CD4-positive, alpha-beta memory T cell (primary cell): ENCODE results near the gene MRTFA. TPM values are rescaled to one million over a fixed set of nuclear protein-coding genes. Genes with fewer than 3 reads are reported as not detected.
A peak's percentile ranks its signal among the peaks of the same experiment; 100 is the strongest.
"Not testable (repeated sequence)": the region's sequence is repeated elsewhere in the genome, so short reads cannot be mapped to it uniquely, and the experiment has no call there.

Experiments
- CTCF ChIA-PET: fragments of 350-600 bp; sonication (Branson Sonifier 250); formaldehyde crosslinking; loops from one replicate; lab custom pipeline; 2021; ENCODE audit warnings: inconsistent platforms; ENCODE audit not compliant: partially characterized antibody; lab: Charles Lee
- POLR2A ChIA-PET: fragments of 350-600 bp; sonication (Branson Sonifier 250); formaldehyde crosslinking; loops from one replicate; lab custom pipeline; 2021; ENCODE audit not compliant: partially characterized antibody; lab: Charles Lee
- DNase-seq, 5 donors: peaks; one replicate each; pipeline versions ENCODE4 v3.0.0 to v3.0.0-alpha.2; 2020 to 2022; ENCODE audit warnings: mixed read lengths in 1 of 5
- H3K27ac ChIP-seq: one replicate; pipeline ENCODE4 v1.7.0; 2013; ENCODE audit warnings: low read depth, low read length
- H3K27me3 ChIP-seq: 2 replicates; pipeline ENCODE4 v1.7.0; 2013; ENCODE audit warnings: mild to moderate bottlenecking, low read length, moderate library complexity; ENCODE audit not compliant: insufficient read depth
- H3K36me3 ChIP-seq: 2 replicates; pipeline ENCODE4 v1.7.0; 2013; ENCODE audit warnings: mild to moderate bottlenecking, low read length, moderate library complexity; ENCODE audit not compliant: insufficient read depth
- H3K4me1 ChIP-seq: 2 replicates; pipeline ENCODE4 v1.7.0; 2013; ENCODE audit warnings: mild to moderate bottlenecking, low read length, moderate library complexity; ENCODE audit not compliant: insufficient read depth
- H3K4me3 ChIP-seq, 2 donors: one replicate each; pipeline ENCODE4 v1.7.0; 2013; ENCODE audit warnings: low read length in 2 of 2, mild to moderate bottlenecking in 1 of 2
- H3K9me3 ChIP-seq, 2 donors: one replicate each; pipeline ENCODE4 v1.7.0; 2013; ENCODE audit warnings: low read length in 2 of 2, control low read depth in 1 of 2; ENCODE audit not compliant: control insufficient read depth in 1 of 2
- H3K27ac Mint-ChIP-seq, 7 donors: one replicate each; pipeline ENCODE4 v1.8.0; 2020 to 2021; ENCODE audit warnings: mixed read lengths in 7 of 7, mild to moderate bottlenecking in 6 of 7, inconsistent platforms in 3 of 7, moderate library complexity in 3 of 7
- H3K27me3 Mint-ChIP-seq, 2 donors: one replicate each; pipeline ENCODE4 v1.8.0; 2020 to 2021; ENCODE audit warnings: mixed read lengths in 2 of 2
- H3K36me3 Mint-ChIP-seq, 2 donors: one replicate each; pipeline ENCODE4 v1.8.0; 2020 to 2021; ENCODE audit warnings: mixed read lengths in 2 of 2, inconsistent platforms in 1 of 2, mild to moderate bottlenecking in 1 of 2
- H3K4me1 Mint-ChIP-seq, 4 donors: one replicate each; pipeline ENCODE4 v1.8.0; 2020 to 2021; ENCODE audit warnings: mixed read lengths in 4 of 4, mild to moderate bottlenecking in 1 of 4
- H3K4me3 Mint-ChIP-seq, 8 donors: one replicate each; pipeline ENCODE4 v1.8.0; 2020 to 2021; ENCODE audit warnings: mixed read lengths in 8 of 8, mild to moderate bottlenecking in 7 of 8, moderate library complexity in 6 of 8, inconsistent platforms in 3 of 8
- H3K9me3 Mint-ChIP-seq, 8 donors: one replicate each; pipeline ENCODE4 v1.8.0; 2020 to 2021; ENCODE audit warnings: mixed read lengths in 8 of 8, mild to moderate bottlenecking in 5 of 8, inconsistent platforms in 3 of 8, moderate library complexity in 1 of 8
- intact Hi-C: fragments of 100-400 bp; cut with micrococcal nuclease; formaldehyde crosslinking; loops from one replicate; pipeline ENCODE4 v1.15.1; 2023
- polyA plus RNA-seq, 2 donors: library from polyadenylated mRNA; unstranded; fragments of 300-500 nt; fragmentation: Illumina TruSeq; gene quantifications; one replicate each; pipeline ENCODE4 v1.2.3, GENCODE V29; 2021
- total RNA-seq, 2 experiments: library from RNA; stranded (reverse); gene quantifications; one replicate each; pipeline ENCODE4 v1.2.3, GENCODE V29; 2021

Gene MRTFA
- total and polyA plus RNA-seq, 4 experiments from 2014 or later: 5.3 to 91.6 (median 50.9) TPM

DNA sequence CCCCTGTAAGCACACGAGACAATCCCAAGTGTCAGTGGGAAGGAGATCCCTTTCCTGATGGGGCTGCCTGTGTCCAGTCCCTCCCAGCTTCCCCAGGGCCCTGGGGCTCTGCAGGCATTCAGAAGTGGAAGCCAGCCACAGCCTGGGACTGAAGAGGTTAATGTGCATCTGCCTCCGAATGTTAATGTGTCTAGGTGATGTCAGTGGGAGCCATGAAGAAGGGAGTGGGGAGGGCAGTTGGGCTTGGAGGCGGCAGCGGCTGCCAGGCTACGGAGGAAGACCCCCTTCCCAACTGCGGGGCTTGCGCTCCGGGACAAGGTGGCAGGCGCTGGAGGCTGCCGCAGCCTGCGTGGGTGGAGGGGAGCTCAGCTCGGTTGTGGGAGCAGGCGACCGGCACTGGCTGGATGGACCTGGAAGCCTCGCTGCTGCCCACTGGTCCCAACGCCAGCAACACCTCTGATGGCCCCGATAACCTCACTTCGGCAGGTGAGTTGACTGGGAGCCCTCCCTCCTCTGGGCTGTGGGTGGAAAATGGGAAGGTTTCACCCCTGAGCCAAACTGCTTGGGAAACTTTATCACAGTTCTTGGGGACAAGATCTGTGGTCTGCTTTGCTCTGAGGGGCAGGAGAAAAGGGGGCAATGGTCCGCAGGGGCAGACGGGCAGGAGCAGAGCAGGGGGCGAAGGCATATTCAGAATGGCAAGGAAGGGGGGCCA lies 42.9 kb upstream of the MRTFA start, which contains the start of gene MCHR1:
MCHR1 (plus strand) TSS at position 236 of the 715 bp plus-strand sequence; CDS start at position 405, 169 bp downstream.
- Histone ChIP-seq H3K9me3 (no peaks in the 10 kb centered on the region), H3K27ac (no peak within 1 kb of the TSS), H3K4me3 (no peak within 1 kb of the TSS), H3K4me1 (peaks cover 10% of the 10 kb centered on the region), H3K27me3 (peaks cover 6% of the 10 kb centered on the region), H3K36me3 (no peaks in the 10 kb centered on the region)
- peaks cover 6 to 9% of the 10 kb centered on the region in 2 donors for H3K27me3 Mint-ChIP-seq
- no peaks in the 10 kb centered on the region for H3K36me3 Mint-ChIP-seq
- ChIA-PET CTCF (interaction anchor here (0.6 to 1.6 kb wide), 3 partner anchors 10 to 684 kb away, joined by 3 to 5 read pairs (median 4); no protein-coding TSS in a partner anchor), POLR2A (no interaction called here)
- intact Hi-C loops: no loop called here
- peak within 1 kb of the TSS in 1 of 8 donors; percentile 27 for H3K4me3 Mint-ChIP-seq
- H3K9me3 Mint-ChIP-seq: no peaks in the 10 kb centered on the region
- H3K4me1 Mint-ChIP-seq: peaks cover 6 to 13% (median 9%) of the 10 kb centered on the region in 4 donors
- DNase-seq: no peak
- H3K27ac Mint-ChIP-seq: peak within 1 kb of the TSS in 1 of 7 donors; percentile 53

GRCh38 chr22:40678493-40679248 lies 42.2 kb upstream of the MRTFA start:
- H3K36me3 Mint-ChIP-seq: no peaks in the 10 kb centered on the region
- ChIA-PET CTCF (interaction anchor here (1.5 to 1.6 kb wide), 2 partner anchors 10 to 220 kb away, joined by 3 to 5 read pairs; no protein-coding TSS in a partner anchor), POLR2A (no interaction called here)
- H3K4me1 Mint-ChIP-seq: peaks cover 6 to 13% (median 9%) of the 10 kb centered on the region in 4 donors
- H3K27ac ChIP-seq: no peak overlapping the region
- no peak for DNase-seq
- H3K9me3 ChIP-seq: no peaks in the 10 kb centered on the region
- H3K27me3 ChIP-seq: peaks cover 6% of the 10 kb centered on the region
- no peaks in the 10 kb centered on the region for H3K36me3 ChIP-seq
- no peak overlapping the region for H3K4me3 Mint-ChIP-seq
- intact Hi-C loops: no loop called here
- no peak overlapping the region for H3K27ac Mint-ChIP-seq
- no peak overlapping the region for H3K4me3 ChIP-seq
- no peaks in the 10 kb centered on the region for H3K9me3 Mint-ChIP-seq
- peaks cover 10% of the 10 kb centered on the region for H3K4me1 ChIP-seq
- H3K27me3 Mint-ChIP-seq: peaks cover 6 to 9% of the 10 kb centered on the region in 2 donors

DNA sequence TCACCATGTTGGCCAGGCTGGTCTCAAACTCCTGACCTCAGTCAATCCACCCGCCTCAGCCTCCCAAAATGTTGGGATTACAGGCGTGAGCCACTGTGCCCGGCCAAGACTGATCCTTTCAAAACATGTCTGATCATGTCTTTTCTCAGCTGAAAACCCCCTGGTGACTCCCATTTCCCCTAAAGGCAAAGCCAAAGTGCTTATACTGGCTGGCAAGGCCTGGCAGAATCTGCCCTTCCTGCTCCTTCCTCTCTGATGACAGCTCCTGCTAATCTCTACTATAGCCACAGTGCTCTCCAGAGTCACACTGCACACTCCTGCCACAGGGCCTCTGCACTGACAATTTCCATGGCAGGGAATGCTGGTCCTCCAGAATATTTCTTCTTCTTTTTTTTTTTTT lies 40.1 kb upstream of the MRTFA start:
- no peaks in the 10 kb centered on the region for H3K9me3 ChIP-seq
- CTCF ChIA-PET: no interaction called here
- no peak for DNase-seq
- no peak overlapping the region for H3K4me3 Mint-ChIP-seq
- no peak overlapping the region for H3K4me3 ChIP-seq
- H3K9me3 Mint-ChIP-seq: no peaks in the 10 kb centered on the region
- intact Hi-C loops: no loop called here
- no peaks in the 10 kb centered on the region for H3K36me3 Mint-ChIP-seq
- peaks cover 0 to 6% (median under 1%) of the 10 kb centered on the region in 4 donors for H3K4me1 Mint-ChIP-seq
- H3K27ac ChIP-seq: no peak overlapping the region
- H3K36me3 ChIP-seq: no peaks in the 10 kb centered on the region
- H3K4me1 ChIP-seq: no peaks in the 10 kb centered on the region
- H3K27me3 ChIP-seq: peaks cover 6% of the 10 kb centered on the region
- H3K27me3 Mint-ChIP-seq: peaks cover 6 to 9% of the 10 kb centered on the region in 2 donors
- no peak overlapping the region for H3K27ac Mint-ChIP-seq
- POLR2A ChIA-PET: no interaction called here

- H3K4me3 Mint-ChIP-seq, intact Hi-C loops, H3K27me3 ChIP-seq, H3K9me3 Mint-ChIP-seq, H3K27ac ChIP-seq, H3K27me3 Mint-ChIP-seq, H3K4me1 ChIP-seq, H3K36me3 Mint-ChIP-seq, H3K4me1 Mint-ChIP-seq, H3K36me3 ChIP-seq, H3K9me3 ChIP-seq, H3K4me3 ChIP-seq, CTCF ChIA-PET, DNase-seq: not testable (repeated sequence)
- peak overlapping the region in 1 of 7 donors; percentile 23 for H3K27ac Mint-ChIP-seq
- POLR2A ChIA-PET: interaction anchor here (0.6 kb wide), 1 partner anchor 231 kb away, joined by 4 read pairs; no protein-coding TSS in a partner anchor
Observed at GRCh38 chr22:40676166-40676565, 39.6 kb upstream of the MRTFA start.

DNA sequence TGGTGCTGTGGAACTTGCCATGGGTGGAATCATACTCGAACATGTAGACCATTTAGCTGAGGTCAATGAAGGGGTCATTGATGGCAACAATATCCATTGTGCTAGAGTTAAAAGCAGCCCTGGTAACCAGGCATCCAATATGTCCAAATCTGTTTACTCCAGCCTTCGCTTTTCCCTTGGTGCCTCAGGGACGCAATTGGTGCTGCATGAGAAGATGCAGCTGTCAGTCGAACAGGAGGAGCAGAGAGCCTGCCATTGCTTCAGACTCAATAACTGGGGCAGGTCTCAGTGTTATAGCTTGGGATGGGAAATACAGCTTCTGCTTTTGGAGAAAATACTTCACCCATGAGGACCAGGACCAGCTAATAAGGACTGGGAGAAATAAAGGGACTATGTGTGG lies 37.8 kb upstream of the MRTFA start:
- Histone ChIP-seq H3K36me3 (no peaks in the 10 kb centered on the region), H3K27ac (no peak overlapping the region), H3K27me3 (peaks cover 6% of the 10 kb centered on the region), H3K4me3 (no peak overlapping the region), H3K9me3 (no peaks in the 10 kb centered on the region), H3K4me1 (no peaks in the 10 kb centered on the region)
- DNase-seq: no peak
- Mint-ChIP-seq H3K4me3 (no peak overlapping the region), H3K4me1 (peaks cover 0 to 4% (median 2%) of the 10 kb centered on the region in 4 donors), H3K27me3 (peaks cover 0 to 2% of the 10 kb centered on the region in 2 donors), H3K9me3 (no peaks in the 10 kb centered on the region), H3K36me3 (no peaks in the 10 kb centered on the region), H3K27ac (no peak overlapping the region)
- intact Hi-C loops: no loop called here
- ChIA-PET CTCF (interaction anchor here (1.4 kb wide), 1 partner anchor 9 kb away, joined by 7 read pairs; no protein-coding TSS in a partner anchor), POLR2A (no interaction called here)

DNA sequence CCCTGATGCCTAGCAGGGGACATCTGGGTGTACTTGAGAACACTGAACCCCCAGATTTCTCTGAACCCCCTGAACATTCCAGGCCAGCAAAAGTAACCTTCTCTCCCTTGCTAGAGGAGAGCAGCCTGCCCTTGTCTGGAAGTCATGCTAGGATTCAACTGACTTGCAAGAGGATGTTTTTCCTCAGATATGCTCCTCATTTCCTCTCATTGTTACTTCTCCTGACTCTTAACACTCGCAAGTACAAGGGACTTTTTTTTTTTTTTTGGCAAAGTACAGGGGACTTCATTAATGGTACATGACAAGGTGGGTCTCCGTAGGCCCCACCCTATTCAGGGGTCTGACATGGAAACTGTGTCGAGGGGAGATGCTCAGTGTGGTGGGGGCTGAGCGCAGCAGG lies 36.5 kb upstream of the MRTFA start:
- no peak overlapping the region for H3K4me3 ChIP-seq
- ChIA-PET CTCF (interaction anchor here (1.4 kb wide), 1 partner anchor 10 kb away, joined by 6 read pairs; no protein-coding TSS in a partner anchor), POLR2A (no interaction called here)
- H3K27ac ChIP-seq: no peak overlapping the region
- intact Hi-C loops: no loop called here
- DNase-seq: no peak
- Mint-ChIP-seq H3K4me1 (peaks cover 4 to 11% (median 8%) of the 10 kb centered on the region in 4 donors), H3K9me3 (no peaks in the 10 kb centered on the region), H3K36me3 (no peaks in the 10 kb centered on the region), H3K27ac (peak overlapping the region in 1 of 7 donors; percentile 3), H3K27me3 (no peaks in the 10 kb centered on the region), H3K4me3 (no peak overlapping the region)
- H3K27me3 ChIP-seq: no peaks in the 10 kb centered on the region
- no peaks in the 10 kb centered on the region for H3K36me3 ChIP-seq
- no peaks in the 10 kb centered on the region for H3K4me1 ChIP-seq
- H3K9me3 ChIP-seq: no peaks in the 10 kb centered on the region

DNA sequence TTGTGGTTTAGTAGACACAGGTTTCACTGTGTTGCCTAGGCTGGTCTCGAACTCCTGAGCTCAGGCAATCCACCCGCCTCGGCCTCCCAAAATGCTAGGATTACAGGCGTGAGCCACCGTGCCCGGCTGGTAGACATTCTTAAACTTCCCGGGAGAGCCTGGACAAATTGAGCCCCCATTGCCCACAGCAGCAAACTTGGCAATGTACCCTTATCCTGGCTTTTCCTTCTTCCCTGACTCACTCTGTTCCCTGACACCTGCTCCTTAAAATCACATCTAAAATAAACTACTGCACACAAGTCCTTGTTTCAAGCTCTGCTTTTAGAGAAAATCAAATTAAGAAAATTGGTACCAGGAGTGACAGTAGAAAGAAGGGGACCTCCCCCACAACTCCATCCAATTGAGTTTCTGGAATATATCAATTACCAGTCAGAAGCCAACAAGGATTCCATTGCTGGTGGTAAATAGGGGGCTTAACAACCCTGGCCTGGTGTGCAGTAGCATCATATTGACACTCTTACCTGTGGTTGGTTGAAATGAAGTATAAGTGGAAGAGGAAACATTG lies 35.4 kb upstream of the MRTFA start:
- H3K27me3 ChIP-seq: no peaks in the 10 kb centered on the region
- intact Hi-C loops: no loop called here
- no peaks in the 10 kb centered on the region for H3K9me3 Mint-ChIP-seq
- no peaks in the 10 kb centered on the region for H3K36me3 Mint-ChIP-seq
- no peak overlapping the region for H3K4me3 Mint-ChIP-seq
- no peaks in the 10 kb centered on the region for H3K9me3 ChIP-seq
- ChIA-PET CTCF (interaction anchor here (0.8 to 1.4 kb wide), 2 partner anchors 11 to 19 kb away, joined by 3 to 6 read pairs; no protein-coding TSS in a partner anchor), POLR2A (no interaction called here)
- H3K27ac ChIP-seq: no peak overlapping the region
- no peaks in the 10 kb centered on the region for H3K36me3 ChIP-seq
- no peak overlapping the region for H3K4me3 ChIP-seq
- peak overlapping the region in 1 of 7 donors; percentile 77 for H3K27ac Mint-ChIP-seq
- peaks cover 4 to 11% (median 9%) of the 10 kb centered on the region in 4 donors for H3K4me1 Mint-ChIP-seq
- H3K4me1 ChIP-seq: no peaks in the 10 kb centered on the region
- no peak for DNase-seq
- H3K27me3 Mint-ChIP-seq: no peaks in the 10 kb centered on the region
